ENCODE data around the gene PRUNE2. TPM values are rescaled to one million over a fixed set of nuclear protein-coding genes. Genes with fewer than 3 reads are reported as not detected.

The PRUNE2 gene
- total and polyA plus RNA-seq, 2 of the 8 experiments (the other 6 are each of a cell fraction or from before 2014, with no cell fraction given) = 5.5 to 13.3 TPM

GRCh38 chr9:76891874-76892273 lies 14.0 kb downstream of the PRUNE2 start:
- Histone ChIP-seq H3K4me1 (replicated peaks in 1 of 4; ENCODE audit: control insufficient read depth in 3 of 4, insufficient read depth in 4 of 4, low read length in 3 of 4) (peaks cover 0 to 9% (median 3%) of the 10 kb centered on the region in 4 experiments; a peak in 4 of 7 replicates), H3K56ac (replicated peaks; ENCODE audit: insufficient read length, low read depth, low read length) (no peak overlapping the region), H4K8ac (ENCODE audit: extremely low read depth, insufficient read depth, low read length) (no peak overlapping the region), H2BK12ac (ENCODE audit: low read depth, low read length) (no peak overlapping the region), H4K5ac (ENCODE audit: insufficient read length, low read depth, low read length) (no peak overlapping the region), H4K91ac (replicated peaks; ENCODE audit: insufficient read length, low read length) (no peak overlapping the region), H2AFZ (ENCODE audit: low read length) (no peak overlapping the region), H3K18ac (ENCODE audit: extremely low read depth, low read length) (no peak overlapping the region), H3K9ac (replicated peaks in 1 of 4; ENCODE audit: extremely low read depth in 1 of 4, low read depth in 3 of 4, low read length in 3 of 4) (no peak overlapping the region), H3K23ac (ENCODE audit: insufficient read length) (no peak overlapping the region), H4K20me1 (replicated peaks in 1 of 2; ENCODE audit: control insufficient read depth in 1 of 2, insufficient read depth in 2 of 2, low read length in 2 of 2) (no peaks in the 10 kb centered on the region), H2BK20ac (ENCODE audit: low read length) (no peak overlapping the region), H3K14ac (ENCODE audit: insufficient read length) (no peak overlapping the region), H3K79me1 (ENCODE audit: low read depth, low read length) (no peaks in the 10 kb centered on the region), H2BK5ac (ENCODE audit: low read depth, low read length) (no peak overlapping the region), H3K36me3 (ENCODE audit: control insufficient read depth in 2 of 4, insufficient read depth in 4 of 4, low read length in 3 of 4) (no peaks in the 10 kb centered on the region), H3K4me2 (ENCODE audit: insufficient read depth in 1 of 2, low read depth in 2 of 2, low read length in 2 of 2) (no peak overlapping the region), H3K27ac (ENCODE audit: low read depth, low read length) (no peak overlapping the region), H2BK120ac (replicated peaks; ENCODE audit: low read depth, low read length) (no peak overlapping the region), H2AK5ac (ENCODE audit: low read depth, low read length) (no peak overlapping the region), H3K4me3 (ENCODE audit: extremely low read depth in 1 of 4, insufficient read depth in 2 of 4, low read depth in 3 of 4, low read length in 4 of 4) (no peak overlapping the region), H3K9me3 (ENCODE audit: insufficient read depth in 2 of 2, low read depth in 1 of 2, low read length in 1 of 2) (no peaks in the 10 kb centered on the region), H2BK15ac (ENCODE audit: low read length) (no peak overlapping the region), H3K23me2 (ENCODE audit: low read depth, low read length) (no peaks in the 10 kb centered on the region), H3K4ac (replicated peaks; ENCODE audit: insufficient read length, low read depth, low read length) (no peak overlapping the region), H3K79me2 (ENCODE audit: control insufficient read depth in 1 of 2, insufficient read depth in 2 of 2, low read length in 2 of 2) (no peaks in the 10 kb centered on the region), H3K27me3 (replicated peaks in 1 of 4; ENCODE audit: control insufficient read depth in 3 of 4, extremely low read depth in 1 of 4, insufficient read depth in 3 of 4, low read length in 3 of 4) (no peaks in the 10 kb centered on the region)
- ChIA-PET CTCF (ENCODE audit: partially characterized antibody) (no interaction called here), POLR2A (ENCODE audit: partially characterized antibody) (interaction anchor here (0.8 to 1.0 kb wide), 2 partner anchors 14 kb away, joined by 3 read pairs; no protein-coding TSS in a partner anchor)
- DNase-seq (ENCODE audit: low read depth in 1 of 2, low spot score in 2 of 2) (no peak), FAIRE-seq (no peak)
- 85% methylated on average over 5 of the region's 5 CpGs; no CpG with 5 or more reads in 1 of the 2 experiments for WGBS, 2 experiments (ENCODE audit: extremely low coverage in 1 of 2, insufficient coverage in 1 of 2, insufficient read length in 1 of 2, insufficient replicate concordance in 2 of 2, low coverage in 1 of 2, low lambda C conversion rate in 2 of 2, missing lambda C conversion rate in 1 of 2)
- TF ChIP-seq TAF1 (IDR thresholded peaks at IDR 0.05; ENCODE audit: low read depth, low read length) = no peak
- TF ChIP-seq ATF3 (IDR thresholded peaks at IDR 0.05; ENCODE audit: insufficient read depth, low read depth, low read length) = no peak
- no peak for TF ChIP-seq CBX5 (IDR thresholded peaks at IDR 0.05; ENCODE audit: low read depth, low read length)
- TF ChIP-seq CEBPB (IDR thresholded peaks at IDR 0.05; ENCODE audit: low read depth, low read length) = no peak
- TF ChIP-seq SP1 (IDR thresholded peaks at IDR 0.05; ENCODE audit: low read depth, low read length) = no peak
- TF ChIP-seq SRF (IDR thresholded peaks at IDR 0.05; ENCODE audit: low read depth, low read length) = no peak
- no peak for TF ChIP-seq RNF2 (IDR thresholded peaks at IDR 0.05; ENCODE audit: borderline replicate concordance, low read depth, low read length, missing control alignments, poor library complexity, severe bottlenecking)
- TF ChIP-seq MAFK (IDR thresholded peaks at IDR 0.05; ENCODE audit: low read depth, low read length) = no peak
- no peak for TF ChIP-seq HDAC2 (IDR thresholded peaks at IDR 0.05; ENCODE audit: borderline replicate concordance in 1 of 2, low read depth in 2 of 2, low read length in 2 of 2)
- TF ChIP-seq BACH1 (IDR thresholded peaks at IDR 0.05; ENCODE audit: low read length) = no peak
- TF ChIP-seq SUZ12 (IDR thresholded peaks at IDR 0.05; ENCODE audit: low read length) = no peak
- no peak for TF ChIP-seq ZNF274 (IDR thresholded peaks at IDR 0.05; ENCODE audit: borderline replicate concordance, extremely low read depth, low read length)
- TF ChIP-seq USF2 (IDR thresholded peaks at IDR 0.05; ENCODE audit: low read length) = no peak

All from H1 (cell line).